ENCODE measurements around the gene MMADHC.
A peak's percentile ranks its signal among the peaks of the same experiment; 100 is the strongest.

The MMADHC gene

DNA sequence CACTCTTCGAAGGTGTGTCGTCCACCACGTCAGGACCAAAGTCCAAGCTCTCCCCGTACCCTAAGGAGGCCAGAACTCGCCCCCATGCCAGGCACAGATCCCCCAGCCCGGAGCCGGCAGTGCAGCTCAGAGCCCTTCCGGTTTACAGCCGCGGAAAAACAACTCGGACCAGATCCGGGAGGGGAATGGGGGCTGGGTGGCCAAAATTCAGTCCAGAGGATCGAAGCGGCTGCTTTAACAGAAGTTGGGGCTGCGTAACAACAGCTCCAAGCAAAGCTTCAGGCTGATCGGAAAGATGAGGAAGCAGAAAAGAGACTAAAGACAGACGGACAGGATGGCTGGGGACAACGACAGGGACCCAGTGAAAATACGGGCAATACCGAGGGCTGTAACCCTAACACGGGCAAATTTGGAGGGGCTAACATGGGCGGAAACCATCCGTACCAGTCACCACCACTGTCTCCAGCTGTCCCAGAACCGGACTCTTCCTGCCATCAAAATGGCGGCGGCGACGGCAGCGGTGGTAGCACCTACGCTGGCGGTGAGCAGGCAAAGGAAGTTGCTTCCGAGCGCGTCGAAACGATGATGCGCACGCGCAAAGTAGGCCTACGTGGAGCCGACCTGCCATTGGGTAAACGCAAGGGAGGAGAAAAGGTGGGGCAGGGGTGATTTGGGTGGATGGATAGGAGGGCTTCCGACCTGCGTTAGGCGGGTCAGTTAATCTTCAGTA lies at the start of gene MMADHC:
MMADHC (minus strand) TSS at position 556 of the 730 bp plus-strand sequence. CDS start 678 bp downstream, outside the sequence.
- no peak; the same call in 1 of the 2 replicates for TF ChIP-seq GATA2 (IDR thresholded peaks at IDR 0.05; ENCODE audit: low read depth, low read length)
- TF ChIP-seq GATA3 (IDR thresholded peaks at IDR 0.05; ENCODE audit: low read depth, low read length): no peak

DNA sequence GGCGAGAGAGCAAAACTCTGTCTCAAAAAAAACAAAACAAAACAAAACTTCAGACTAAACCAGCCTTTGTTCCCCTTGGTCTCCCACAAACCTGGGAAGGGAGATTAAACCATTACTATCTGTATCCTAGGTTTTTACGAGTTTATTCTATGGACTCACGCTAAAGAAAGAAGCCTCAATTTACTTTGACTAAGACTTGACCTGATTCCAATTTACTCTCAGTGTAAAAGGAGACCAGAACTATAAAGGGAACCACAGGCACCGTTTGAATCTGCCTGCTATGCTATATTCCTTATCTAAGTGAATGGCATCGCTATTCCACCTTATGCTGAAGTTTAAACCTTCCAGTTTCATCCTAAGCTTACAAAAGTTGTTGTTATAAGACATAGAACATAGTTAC lies 46.5 kb upstream of the MMADHC start:
- TF ChIP-seq GATA3 (IDR thresholded peaks at IDR 0.05; ENCODE audit: low read depth, low read length): no peak
- TF ChIP-seq GATA2 (IDR thresholded peaks at IDR 0.05; ENCODE audit: low read depth, low read length): no peak

- TF ChIP-seq GATA2 (IDR thresholded peaks at IDR 0.05; ENCODE audit: low read depth, low read length): no peak
- TF ChIP-seq GATA3 (IDR thresholded peaks at IDR 0.05; ENCODE audit: low read depth, low read length): no peak
These were observed 42.9 kb upstream of the MMADHC start for GRCh38 chr2:149630445-149630844.

DNA sequence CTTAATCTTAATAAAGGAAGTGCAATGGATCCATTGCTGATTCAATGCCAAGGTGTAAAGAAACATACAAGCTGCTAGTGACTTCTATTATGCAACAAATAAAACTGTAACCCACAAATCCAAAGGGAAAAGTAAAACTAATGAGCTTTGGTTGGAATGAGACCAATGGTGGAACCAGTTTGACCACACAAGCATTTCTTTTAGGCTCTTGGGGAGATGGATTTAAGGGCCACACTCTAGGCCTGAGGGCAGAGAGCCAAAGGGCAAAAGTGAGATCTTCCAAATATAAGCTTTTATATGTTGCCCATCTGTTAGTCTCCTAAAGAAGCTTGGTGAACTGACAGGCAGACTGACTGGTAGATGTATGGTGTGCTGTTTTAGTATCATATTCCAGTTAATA lies 41.5 kb upstream of the MMADHC start:
- TF ChIP-seq GATA2 (IDR thresholded peaks at IDR 0.05; ENCODE audit: low read depth, low read length): no peak
- no peak for TF ChIP-seq GATA3 (IDR thresholded peaks at IDR 0.05; ENCODE audit: low read depth, low read length)

GRCh38 chr2:149627111-149627801 lies 39.7 kb upstream of the MMADHC start:
- no peak for TF ChIP-seq GATA3 (IDR thresholded peaks at IDR 0.05; ENCODE audit: low read depth, low read length)
- TF ChIP-seq GATA2 (IDR thresholded peaks at IDR 0.05; ENCODE audit: low read depth, low read length): no peak

DNA sequence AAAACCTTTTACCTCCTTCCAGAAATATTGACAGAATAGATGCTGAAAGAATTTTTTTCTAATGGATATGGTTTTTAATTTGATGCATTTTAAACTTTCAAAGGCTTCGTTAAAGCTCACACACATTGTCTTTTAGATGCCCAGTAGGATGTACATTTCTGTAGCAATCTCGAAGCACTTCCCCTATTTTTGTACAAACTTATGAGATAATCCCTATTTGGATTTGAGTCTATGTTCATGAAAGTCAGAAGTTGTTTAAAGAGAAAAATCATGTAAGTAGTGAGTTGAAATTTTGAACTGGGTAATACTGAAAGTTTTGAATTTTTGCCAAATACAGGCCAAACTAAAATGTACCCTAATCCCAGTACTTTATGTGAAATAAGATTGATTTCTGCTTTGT lies 38.1 kb upstream of the MMADHC start:
- no peak for TF ChIP-seq GATA2 (IDR thresholded peaks at IDR 0.05; ENCODE audit: low read depth, low read length)

DNA sequence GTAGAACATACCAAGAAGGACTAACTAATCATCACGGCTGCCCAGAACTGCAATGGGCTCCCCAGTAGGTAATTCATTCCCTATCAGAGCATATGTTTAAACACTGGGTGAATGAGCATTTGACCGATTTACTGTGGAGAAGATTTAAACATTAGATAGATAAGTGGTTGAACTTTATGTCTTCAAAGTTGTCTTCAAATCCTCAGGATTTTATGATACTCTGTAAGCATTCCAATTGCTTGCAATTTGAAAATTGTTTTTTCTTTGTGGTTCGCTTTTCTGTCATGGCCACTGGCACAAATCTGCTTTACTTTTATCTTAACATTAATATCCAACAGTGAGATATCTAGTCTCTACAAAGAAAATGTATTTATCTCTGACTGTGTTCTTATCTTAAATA lies 37.7 kb upstream of the MMADHC start:
- TF ChIP-seq GATA3 (IDR thresholded peaks at IDR 0.05; ENCODE audit: low read depth, low read length) (no peak), GATA2 (IDR thresholded peaks at IDR 0.05; ENCODE audit: low read depth, low read length) (no peak)

DNA sequence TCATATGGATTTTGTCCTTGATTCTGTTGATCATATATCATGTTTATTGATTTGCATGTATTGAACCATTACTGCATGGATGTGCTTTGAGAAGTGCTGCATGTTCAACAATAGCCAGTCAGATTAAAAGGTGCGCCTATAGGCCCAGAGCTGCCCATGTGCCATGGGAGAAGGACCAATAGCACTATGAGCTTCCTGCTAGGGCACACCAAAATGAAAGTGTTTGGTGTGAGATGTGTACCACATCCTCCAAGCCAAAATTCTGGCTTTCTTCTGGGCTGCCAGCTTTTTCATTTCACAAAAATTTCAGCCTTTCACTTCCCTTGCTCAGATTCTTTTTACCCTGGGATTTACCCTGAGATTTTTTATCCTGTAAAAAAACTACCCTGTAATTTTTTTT lies 34.8 kb upstream of the MMADHC start:
- TF ChIP-seq GATA3 (IDR thresholded peaks at IDR 0.05; ENCODE audit: low read depth, low read length) (no peak), GATA2 (IDR thresholded peaks at IDR 0.05; ENCODE audit: low read depth, low read length) (no peak)

DNA sequence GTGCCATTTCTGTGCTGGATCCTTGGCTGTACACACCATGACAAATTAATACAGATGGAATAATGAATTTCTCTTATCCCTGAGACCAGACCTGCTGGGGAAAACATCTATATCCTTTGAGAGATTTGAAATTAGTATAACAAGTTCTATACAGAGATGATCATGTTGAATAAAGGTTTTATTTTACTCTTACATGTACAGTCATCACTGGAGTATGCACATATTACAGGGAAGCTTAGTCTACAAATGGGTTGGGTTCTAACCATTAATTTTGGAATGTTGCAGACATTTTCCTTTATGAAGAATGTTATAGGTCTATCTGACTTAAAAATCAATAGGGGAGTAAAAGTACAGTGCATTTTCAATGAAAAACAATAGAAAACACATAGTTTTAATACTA lies 29.9 kb upstream of the MMADHC start:
- TF ChIP-seq GATA2 (IDR thresholded peaks at IDR 0.05; ENCODE audit: low read depth, low read length): no peak
- no peak for TF ChIP-seq GATA3 (IDR thresholded peaks at IDR 0.05; ENCODE audit: low read depth, low read length)

DNA sequence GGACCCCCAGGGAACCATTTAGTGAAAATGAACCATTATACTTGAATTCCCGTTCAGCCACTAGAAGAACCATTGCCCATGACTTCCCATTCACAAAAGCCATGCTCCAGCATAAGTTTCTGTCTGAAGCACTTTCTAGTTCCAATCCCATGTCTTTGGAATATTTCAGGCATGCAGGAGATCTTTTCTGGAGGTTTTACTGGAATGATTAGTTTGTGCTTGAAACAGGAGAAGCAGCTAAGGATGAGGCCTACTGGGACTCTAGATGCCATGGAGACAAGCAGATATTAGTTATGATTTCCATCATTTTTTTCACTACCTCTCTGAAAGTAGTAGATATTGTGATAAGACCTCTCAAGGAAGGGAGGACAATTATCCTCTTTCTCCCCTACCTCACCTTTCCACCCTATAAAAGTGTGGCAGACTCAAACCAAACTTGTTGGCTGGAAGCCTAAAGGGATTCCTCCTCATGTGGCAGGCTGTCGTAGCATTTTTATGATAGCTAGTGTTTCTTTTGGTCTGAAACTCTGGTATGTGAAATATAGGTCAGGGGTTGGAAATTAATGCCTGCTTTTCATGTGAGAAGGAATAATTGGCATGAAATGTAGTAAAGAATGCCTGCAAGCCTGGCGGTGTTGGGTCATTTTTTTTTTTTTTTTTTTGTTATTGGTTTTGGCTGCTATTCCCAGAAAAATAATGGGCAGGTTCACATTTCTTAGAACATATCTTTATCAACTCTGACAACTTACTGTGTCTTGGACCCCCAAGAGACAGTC lies 29.3 kb upstream of the MMADHC start:
- no peak for TF ChIP-seq GATA3 (IDR thresholded peaks at IDR 0.05; ENCODE audit: low read depth, low read length)
- TF ChIP-seq GATA2 (IDR thresholded peaks at IDR 0.05; ENCODE audit: low read depth, low read length): no peak

GRCh38 chr2:149613704-149614103 lies 26.1 kb upstream of the MMADHC start:
- TF ChIP-seq GATA2 (IDR thresholded peaks at IDR 0.05; ENCODE audit: low read depth, low read length) (no peak), GATA3 (IDR thresholded peaks at IDR 0.05; ENCODE audit: low read depth, low read length) (no peak)

- TF ChIP-seq GATA3 (IDR thresholded peaks at IDR 0.05; ENCODE audit: low read depth, low read length): peak; percentile 65; the same call in 1 of the 2 replicates
- TF ChIP-seq GATA2 (IDR thresholded peaks at IDR 0.05; ENCODE audit: low read depth, low read length): peak; percentile 50; the same call in 1 of the 2 replicates
These were observed 24.5 kb upstream of the MMADHC start for GRCh38 chr2:149612122-149612521.

- TF ChIP-seq GATA2 (IDR thresholded peaks at IDR 0.05; ENCODE audit: low read depth, low read length) (no peak), GATA3 (IDR thresholded peaks at IDR 0.05; ENCODE audit: low read depth, low read length) (no peak)
These were observed 23.7 kb upstream of the MMADHC start for GRCh38 chr2:149611100-149611820.
